ENCODE data around the gene PKN2.

PKN2 gene

DNA sequence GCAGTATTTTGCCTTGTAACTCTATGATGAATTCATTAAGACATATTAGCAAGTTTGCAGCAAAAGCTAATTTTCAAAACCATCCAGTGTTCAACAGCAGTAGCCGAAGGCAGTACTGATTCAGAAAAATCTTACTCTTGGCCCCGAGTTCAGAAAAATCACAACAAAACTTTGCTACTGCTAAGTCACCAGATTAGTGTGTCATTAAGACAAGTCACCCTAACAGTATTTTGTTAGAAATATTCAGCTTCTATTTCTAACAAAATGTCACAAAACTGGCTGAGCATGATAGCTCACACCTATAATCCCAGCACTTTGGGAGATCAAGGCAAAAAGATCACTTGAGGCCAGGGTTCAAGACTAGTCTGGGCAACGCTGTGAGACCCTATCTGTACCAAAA is 199.1 kb downstream of the PKN2 start:
- no peak for DNase-seq (ENCODE audit: low read depth)

All from stimulated activated CD8-positive, alpha-beta memory T cell treated with anti-CD3 and anti-CD28 coated beads, Interleukin-15, amount 100 ng/mL, for 24 hours (primary cell).